Stimulated activated CD8-positive, alpha-beta memory T cell treated with anti-CD3 and anti-CD28 coated beads, Interleukin-7, amount 100 ng/mL, for 4 hours (primary cell): ENCODE data around the gene ZNF112.

Experiments
- DNase-seq, 2 donors: peaks; one replicate each; pipeline ENCODE4 v3.0.0-alpha.2; 2020; ENCODE audit warnings: low read depth in 2 of 2

ZNF112 gene

GRCh38 chr19:44282846-44283245 lies 73.6 kb downstream of the ZNF112 start:
- DNase-seq, result no peak

GRCh38 chr19:44280916-44281315 lies 75.6 kb downstream of the ZNF112 start:
- no peak for DNase-seq

GRCh38 chr19:44278181-44278690 lies 78.2 kb downstream of the ZNF112 start:
- no peak for DNase-seq

- DNase-seq, result no peak
These were observed 79.1 kb downstream of the ZNF112 start for GRCh38 chr19:44277331-44277730.
